ENCODE results near the gene PLCG2.
"Not testable (repeated sequence)": the region's sequence is repeated elsewhere in the genome, so short reads cannot be mapped to it uniquely, and the experiment has no call there.

Gene PLCG2

GRCh38 chr16:81997738-81998137 is 218.6 kb downstream of the PLCG2 start:
- DNase-seq (ENCODE audit: low spot score): peak; percentile 57

DNA sequence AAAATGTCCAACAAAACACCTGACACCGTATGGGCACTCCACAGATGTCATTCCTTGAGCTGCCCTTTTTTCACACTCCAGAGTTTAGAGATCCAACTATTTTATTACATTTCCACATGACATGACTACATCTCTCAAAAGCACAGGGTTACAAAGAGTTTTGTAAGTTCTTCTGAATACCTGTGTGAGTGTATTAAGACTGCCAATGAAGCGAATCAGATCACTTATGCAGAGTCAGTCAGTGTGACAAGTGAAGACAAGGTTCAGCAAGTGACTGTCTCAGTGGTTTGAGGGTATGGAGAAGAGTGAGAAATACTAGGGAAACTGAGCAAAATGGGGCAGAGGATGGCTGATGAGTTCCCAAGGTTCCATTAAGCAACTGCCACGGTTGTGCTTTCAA is 223.7 kb downstream of the PLCG2 start:
- DNase-seq (ENCODE audit: low spot score): no peak

DNA sequence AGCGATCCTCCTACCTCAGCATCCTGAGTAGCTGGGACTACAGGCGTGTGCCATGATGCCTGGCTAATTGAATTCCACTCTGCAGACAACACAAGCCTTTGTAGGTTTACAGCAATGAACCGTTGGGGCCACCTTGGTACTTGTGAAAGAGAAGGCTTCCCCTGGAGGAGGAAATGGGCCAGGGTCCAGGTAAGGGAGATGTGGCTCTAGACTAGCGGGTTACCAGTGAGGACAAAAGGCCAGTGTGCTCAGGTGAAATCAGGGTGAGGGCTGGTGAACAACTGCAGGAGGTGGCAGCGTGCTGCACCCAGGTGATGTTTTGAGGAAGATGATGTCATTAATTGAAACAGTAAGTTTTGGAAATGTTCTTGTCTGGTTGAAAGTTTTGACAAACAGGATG is 225.5 kb downstream of the PLCG2 start:
- no peak for DNase-seq (ENCODE audit: low spot score)

- DNase-seq (ENCODE audit: low spot score): no peak
Observed at GRCh38 chr16:82005027-82005830, 226.1 kb downstream of the PLCG2 start.

GRCh38 chr16:82006036-82006435 is 226.9 kb downstream of the PLCG2 start:
- no peak for DNase-seq (ENCODE audit: low spot score)

DNA sequence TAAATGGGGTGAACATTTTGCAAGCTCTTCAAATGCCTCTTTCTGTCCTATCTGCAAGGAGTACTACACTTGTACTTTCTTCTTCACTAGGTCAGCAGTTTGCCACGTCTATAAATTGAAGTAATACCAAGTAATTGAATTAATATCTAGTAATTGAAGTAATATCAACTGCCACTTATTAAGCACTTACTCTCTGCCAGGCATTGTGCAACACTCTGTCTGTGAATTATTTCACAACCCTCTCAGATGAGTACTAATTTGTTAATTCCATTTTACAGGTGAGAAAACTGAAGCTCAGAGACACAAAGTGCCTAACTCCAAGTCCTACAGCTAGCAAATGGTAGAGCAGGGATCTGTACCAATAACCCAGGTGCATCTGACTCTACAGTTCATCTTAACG is 228.1 kb downstream of the PLCG2 start:
- DNase-seq (ENCODE audit: low spot score): no peak

- no peak for DNase-seq (ENCODE audit: low spot score)
Observed at GRCh38 chr16:82008957-82009592, 230.0 kb downstream of the PLCG2 start.

DNA sequence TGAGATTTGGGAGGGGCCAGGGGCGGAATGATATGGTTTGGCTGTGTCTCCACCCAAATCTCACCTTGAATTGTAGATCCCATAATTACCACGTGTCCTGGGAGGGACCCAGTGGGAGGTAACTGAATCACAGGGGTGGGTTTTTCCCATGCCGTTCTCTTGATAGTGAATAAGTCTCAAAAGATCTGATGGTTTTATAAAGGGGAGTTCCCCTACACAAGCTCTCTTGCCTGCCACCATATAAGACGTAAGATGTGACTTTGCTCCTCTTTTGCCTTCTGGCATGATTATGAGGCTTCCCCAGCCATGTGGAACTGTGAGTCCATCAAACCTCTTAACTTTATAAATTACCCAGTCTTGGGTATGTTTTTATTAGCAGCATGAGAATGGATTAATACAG is 230.7 kb downstream of the PLCG2 start:
- DNase-seq (ENCODE audit: low spot score): not testable (repeated sequence)

DNA sequence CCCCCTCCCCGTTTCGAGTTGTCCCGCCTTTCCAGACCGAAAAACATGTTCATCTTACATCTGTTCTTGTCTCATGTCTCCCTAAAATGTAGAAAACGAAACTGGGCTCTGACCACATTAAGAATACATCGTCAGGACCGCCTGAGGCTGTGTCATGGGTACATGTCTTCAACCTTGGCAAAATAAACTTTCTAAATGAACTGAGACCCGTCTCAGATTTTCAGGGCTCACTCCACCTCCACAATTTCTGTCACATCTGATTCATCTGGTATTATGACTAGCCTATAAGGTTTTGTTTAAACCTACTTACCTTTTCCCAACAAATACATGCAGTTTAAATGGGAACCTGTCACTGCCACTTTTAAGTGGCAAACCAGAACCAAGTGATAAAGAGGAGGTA is 231.6 kb downstream of the PLCG2 start:
- DNase-seq (ENCODE audit: low spot score): no peak

DNA sequence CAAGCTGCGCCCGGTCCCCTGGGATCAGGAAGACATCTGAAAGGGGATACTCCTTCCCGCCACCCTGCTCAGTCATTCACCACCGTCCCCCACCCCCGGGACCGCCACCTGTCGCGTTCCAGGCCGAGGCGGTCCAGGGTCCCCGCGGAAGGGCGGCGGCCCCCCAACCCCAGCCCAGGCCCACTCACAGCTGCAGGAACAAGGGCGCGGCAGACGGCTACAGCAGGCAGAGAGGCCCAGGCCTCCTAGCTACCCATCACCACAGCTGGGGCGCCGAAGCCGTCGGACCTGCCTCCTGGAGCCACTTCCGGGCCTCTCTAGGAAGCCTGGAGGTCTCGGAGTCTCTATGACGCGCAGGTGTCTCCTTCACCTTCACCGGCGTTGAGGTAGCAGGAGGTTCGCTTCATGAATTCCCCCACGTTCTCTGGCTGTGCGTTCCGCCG is 232.1 kb downstream of the PLCG2 start, which contains the start of gene SDR42E1:
SDR42E1 (minus strand) TSS at position 272 of the 443 bp plus-strand sequence. CDS start 10,612 bp downstream, outside the sequence.
- DNase-seq (ENCODE audit: low spot score): no peak

Measured in COLO829 (cell line).